ENCODE results near the gene RND1. TPM values are rescaled to one million over a fixed set of nuclear protein-coding genes. Genes with fewer than 3 reads are reported as not detected.

Gene RND1
- total RNA-seq, 2 donors from 2014 or later, result 6.0 to 8.2 TPM

Other genes starting within 250 kb of the RND1 start
- gene KANSL2, start 183.6 kb downstream of the RND1 start, total RNA-seq, result 100 to 1,000 TPM in 1 of 2 donors, 10 to 100 TPM in 1; 90.2 to 127 TPM
- gene CCNT1, start 149.2 kb downstream of the RND1 start, total RNA-seq, result 100 to 1,000 TPM in 1 of 2 donors, 10 to 100 TPM in 1; 87.5 to 117 TPM
- gene ADCY6, start 76.8 kb downstream of the RND1 start, total RNA-seq, result under 1 TPM; 0.42 to 0.70 TPM
- 1 to 10 TPM; 6.5 to 8.0 TPM for gene CACNB3, start 47.4 kb downstream of the RND1 start, total RNA-seq
- 10 to 100 TPM; 61.7 to 76.3 TPM for gene DDX23, start 13.7 kb downstream of the RND1 start, total RNA-seq
- gene FKBP11, start 59.6 kb upstream of the RND1 start, total RNA-seq, result 100 to 1,000 TPM; 132 to 145 TPM
- 100 to 1,000 TPM in 1 of 2 donors, 10 to 100 TPM in 1; 80.1 to 111 TPM for gene ARF3, start 91.6 kb upstream of the RND1 start, total RNA-seq
- 10 to 100 TPM; 13.8 to 17.6 TPM for gene WNT10B, start 105.9 kb upstream of the RND1 start, total RNA-seq
- gene WNT1, start 112.5 kb upstream of the RND1 start, total RNA-seq, result 1 to 10 TPM; 2.2 to 2.3 TPM
- under 1 TPM; 0.62 to 0.70 TPM for gene DDN, start 133.5 kb upstream of the RND1 start, total RNA-seq
- 10 to 100 TPM; 41.4 to 47.7 TPM for gene PRKAG1, start 152.9 kb upstream of the RND1 start, total RNA-seq
- 100 to 1,000 TPM; 137 to 139 TPM for gene KMT2D, start 194.9 kb upstream of the RND1 start, total RNA-seq
- gene RHEBL1, start 204.1 kb upstream of the RND1 start, total RNA-seq, result 1 to 10 TPM; 7.9 to 8.1 TPM
- under 1 TPM; 0.17 to 0.44 TPM for gene DHH, start 228.9 kb upstream of the RND1 start, total RNA-seq
- gene LMBR1L, start 245.0 kb upstream of the RND1 start, total RNA-seq, result 100 to 1,000 TPM; 257 to 270 TPM